Measurements from ENCODE around the gene TFR2.

DNA sequence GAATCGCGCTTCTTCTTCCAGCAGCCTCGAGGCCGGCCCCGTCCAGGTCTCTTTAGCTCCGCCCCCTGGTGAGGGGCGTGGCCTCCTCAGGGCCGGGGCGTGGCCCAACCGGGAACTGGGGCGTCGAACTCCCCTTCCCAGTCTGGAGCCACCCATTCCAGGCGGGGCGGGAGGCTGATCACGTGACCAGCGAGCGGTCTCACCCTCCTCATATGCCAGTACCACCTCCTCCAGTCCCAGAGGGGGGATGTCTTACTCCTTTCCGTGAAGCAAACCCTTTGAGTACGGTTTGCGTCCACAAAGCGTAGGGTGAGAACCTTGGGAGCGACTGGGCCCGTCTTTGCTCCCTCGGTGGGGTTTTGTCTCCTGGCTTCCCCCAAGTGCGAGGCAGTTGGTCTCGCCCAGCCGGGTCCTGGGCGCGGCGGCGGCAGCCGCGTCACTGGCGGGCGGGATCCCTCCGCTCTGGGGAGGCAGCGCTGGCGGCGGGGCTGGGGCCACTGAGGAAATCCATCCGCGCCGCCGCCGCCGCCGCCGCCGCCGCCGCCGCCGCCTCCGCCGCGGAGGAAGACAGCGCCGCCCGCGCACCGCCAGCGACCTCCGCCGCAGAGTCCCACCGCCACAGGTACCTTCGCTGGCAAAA is 32.1 kb upstream of the TFR2 start, which contains the start of gene GNB2:
- TF ChIP-seq, protein P1, sequence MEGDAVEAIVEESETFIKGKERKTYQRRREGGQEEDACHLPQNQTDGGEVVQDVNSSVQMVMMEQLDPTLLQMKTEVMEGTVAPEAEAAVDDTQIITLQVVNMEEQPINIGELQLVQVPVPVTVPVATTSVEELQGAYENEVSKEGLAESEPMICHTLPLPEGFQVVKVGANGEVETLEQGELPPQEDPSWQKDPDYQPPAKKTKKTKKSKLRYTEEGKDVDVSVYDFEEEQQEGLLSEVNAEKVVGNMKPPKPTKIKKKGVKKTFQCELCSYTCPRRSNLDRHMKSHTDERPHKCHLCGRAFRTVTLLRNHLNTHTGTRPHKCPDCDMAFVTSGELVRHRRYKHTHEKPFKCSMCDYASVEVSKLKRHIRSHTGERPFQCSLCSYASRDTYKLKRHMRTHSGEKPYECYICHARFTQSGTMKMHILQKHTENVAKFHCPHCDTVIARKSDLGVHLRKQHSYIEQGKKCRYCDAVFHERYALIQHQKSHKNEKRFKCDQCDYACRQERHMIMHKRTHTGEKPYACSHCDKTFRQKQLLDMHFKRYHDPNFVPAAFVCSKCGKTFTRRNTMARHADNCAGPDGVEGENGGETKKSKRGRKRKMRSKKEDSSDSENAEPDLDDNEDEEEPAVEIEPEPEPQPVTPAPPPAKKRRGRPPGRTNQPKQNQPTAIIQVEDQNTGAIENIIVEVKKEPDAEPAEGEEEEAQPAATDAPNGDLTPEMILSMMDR (IDR thresholded peaks at IDR 0.05), result peak; percentile 10; the same call in 1 of the 2 replicates
- TF ChIP-seq ZFX (IDR thresholded peaks at IDR 0.05; ENCODE audit: borderline replicate concordance), result no peak

Data from 22Rv1 (cell line).